B cell (primary cell): Measurements from ENCODE around the gene CALCOCO2.
"Not testable (repeated sequence)": the region's sequence is repeated elsewhere in the genome, so short reads cannot be mapped to it uniquely, and the experiment has no call there.

Experiments used
- EZH2 ChIP-seq: IDR thresholded peaks from 2 replicates; pipeline ENCODE4 v1.6.1; 2012; ENCODE audit warnings: borderline replicate concordance, low read depth, mild to moderate bottlenecking, moderate library complexity, low read length; ENCODE audit not compliant: insufficient read depth, poor library complexity, severe bottlenecking
- TF ChIP-seq, protein P1 (sequence below): fragments of 200-600 bp; IDR thresholded peaks from one replicate; pipeline ENCODE4 v1.8.0; 2022; ENCODE audit warnings: antibody characterized with exemption, mild to moderate bottlenecking

- TF ChIP-seq, protein P1, sequence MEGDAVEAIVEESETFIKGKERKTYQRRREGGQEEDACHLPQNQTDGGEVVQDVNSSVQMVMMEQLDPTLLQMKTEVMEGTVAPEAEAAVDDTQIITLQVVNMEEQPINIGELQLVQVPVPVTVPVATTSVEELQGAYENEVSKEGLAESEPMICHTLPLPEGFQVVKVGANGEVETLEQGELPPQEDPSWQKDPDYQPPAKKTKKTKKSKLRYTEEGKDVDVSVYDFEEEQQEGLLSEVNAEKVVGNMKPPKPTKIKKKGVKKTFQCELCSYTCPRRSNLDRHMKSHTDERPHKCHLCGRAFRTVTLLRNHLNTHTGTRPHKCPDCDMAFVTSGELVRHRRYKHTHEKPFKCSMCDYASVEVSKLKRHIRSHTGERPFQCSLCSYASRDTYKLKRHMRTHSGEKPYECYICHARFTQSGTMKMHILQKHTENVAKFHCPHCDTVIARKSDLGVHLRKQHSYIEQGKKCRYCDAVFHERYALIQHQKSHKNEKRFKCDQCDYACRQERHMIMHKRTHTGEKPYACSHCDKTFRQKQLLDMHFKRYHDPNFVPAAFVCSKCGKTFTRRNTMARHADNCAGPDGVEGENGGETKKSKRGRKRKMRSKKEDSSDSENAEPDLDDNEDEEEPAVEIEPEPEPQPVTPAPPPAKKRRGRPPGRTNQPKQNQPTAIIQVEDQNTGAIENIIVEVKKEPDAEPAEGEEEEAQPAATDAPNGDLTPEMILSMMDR = not testable (repeated sequence)
- not testable (repeated sequence) for TF ChIP-seq EZH2
Measured at GRCh38 chr17:48872409-48872808, 41.6 kb downstream of the CALCOCO2 start.
